Eye (tissue), 1 donor: ENCODE results near the gene RMDN2.
"Not testable (repeated sequence)": the region's sequence is repeated elsewhere in the genome, so short reads cannot be mapped to it uniquely, and the experiment has no call there.

ENCODE experiments used
- DNase-seq: peaks from one replicate; pipeline ENCODE4 v3.0.0-alpha.2; 2015

RMDN2 gene

DNA sequence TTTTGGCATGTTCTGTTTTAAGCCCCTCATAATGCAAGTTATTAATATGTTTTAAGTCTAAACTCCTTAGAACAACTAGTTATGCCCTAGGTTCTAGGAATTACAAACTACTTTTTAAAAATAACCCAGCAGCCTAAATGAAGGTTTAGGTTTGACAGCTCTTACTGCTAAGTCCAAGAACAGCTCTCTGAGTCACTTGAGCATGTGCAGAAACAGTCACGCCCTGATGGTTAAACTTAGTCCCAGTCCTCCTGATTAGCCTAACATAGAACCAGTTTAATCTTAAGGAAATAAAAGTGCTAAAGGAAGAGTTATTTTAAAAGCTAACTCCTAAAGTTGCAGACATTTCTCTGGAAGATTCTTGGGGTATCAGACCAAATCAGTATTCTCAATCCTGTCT is 72.5 kb downstream of the RMDN2 start:
- DNase-seq, result no peak

- DNase-seq, result no peak
These were observed 75.6 kb downstream of the RMDN2 start for GRCh38 chr2:38000485-38001222.

DNA sequence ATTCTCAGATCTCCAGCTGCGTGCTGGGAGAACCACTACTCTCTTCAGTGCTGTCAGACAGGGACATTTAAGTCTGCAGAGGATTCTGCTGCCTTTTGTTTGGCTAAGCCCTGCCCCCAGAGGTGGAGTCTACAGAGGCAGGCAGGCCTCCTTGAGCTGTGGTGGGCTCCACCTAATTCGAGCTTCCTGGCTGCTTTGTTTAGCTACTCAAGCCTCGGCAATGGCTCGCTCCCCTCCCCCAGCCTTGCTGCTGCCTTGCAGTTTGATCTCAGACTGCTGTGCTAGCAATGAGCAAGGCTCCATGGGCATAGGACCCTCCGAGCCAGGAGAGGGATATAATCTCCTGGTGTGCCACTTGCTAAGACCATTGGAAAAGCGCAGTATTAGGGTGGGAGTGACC is 85.1 kb downstream of the RMDN2 start:
- DNase-seq, result not testable (repeated sequence)

- no peak for DNase-seq
These were observed 85.9 kb downstream of the RMDN2 start for GRCh38 chr2:38010995-38011394.

DNA sequence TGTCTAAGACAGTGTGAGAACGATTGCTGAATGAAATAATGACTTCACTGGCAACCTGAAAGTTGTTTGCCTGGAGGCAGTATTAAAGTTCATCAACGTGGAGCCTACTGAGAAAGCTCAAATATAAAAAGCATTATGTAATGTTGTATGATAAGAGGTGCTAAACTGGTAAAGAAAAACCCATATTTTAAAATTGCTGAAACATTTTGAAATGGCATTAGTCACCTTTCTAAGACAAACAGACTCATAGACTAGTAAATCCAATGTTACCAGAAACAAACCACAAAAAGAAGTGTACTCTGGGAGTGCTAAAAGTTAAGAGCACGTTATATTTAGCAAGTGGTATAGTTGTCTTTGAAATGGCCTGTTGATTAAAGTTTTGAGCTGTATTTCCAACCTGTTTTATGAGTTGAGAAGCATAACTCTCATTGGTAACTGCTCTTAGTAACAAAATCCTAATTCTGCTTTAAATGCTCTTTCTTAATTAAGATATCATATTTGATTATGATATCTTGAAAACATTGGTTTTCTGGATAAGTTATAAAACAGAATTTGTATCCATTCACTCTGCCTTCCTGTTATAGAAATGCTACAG is 88.2 kb downstream of the RMDN2 start:
- DNase-seq, result no peak

DNA sequence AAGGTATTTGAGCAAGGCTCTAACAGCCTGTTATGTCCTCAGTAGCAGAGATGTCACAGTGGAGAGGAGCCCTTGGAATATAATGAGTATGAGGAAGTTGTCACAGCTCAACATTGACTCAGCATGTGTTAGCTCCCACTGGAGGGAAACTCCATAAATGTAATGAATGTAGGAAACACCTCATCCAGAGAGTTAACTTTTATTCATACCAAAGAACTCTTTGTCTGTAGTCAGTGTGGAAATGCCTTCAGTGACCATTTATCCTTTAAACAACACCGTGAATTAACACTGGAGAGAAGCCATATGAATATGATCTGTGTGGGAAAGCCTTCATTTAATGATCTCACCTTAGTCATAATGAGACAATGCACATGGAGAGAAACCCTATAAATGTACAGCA is 91.1 kb downstream of the RMDN2 start:
- DNase-seq, result no peak

DNA sequence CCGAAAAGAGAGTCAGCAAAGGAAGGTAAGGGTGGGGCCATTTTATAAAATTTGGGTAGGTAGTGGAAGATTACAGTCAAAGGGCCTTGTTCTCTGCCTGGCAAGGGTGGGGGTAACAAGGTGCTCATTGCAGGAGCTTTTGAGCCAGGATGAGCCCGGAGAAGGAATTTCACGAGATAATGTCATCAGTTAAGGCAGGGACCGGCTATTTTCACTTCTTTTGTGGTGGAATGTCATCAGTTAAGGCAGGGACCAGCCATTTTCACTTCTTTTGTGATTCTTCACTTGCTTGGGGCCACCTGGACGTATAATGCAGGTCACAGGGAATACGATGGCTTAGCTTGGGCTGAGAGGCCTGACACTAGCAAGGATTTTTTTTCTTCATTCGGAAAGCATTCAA is 92.7 kb downstream of the RMDN2 start:
- no peak for DNase-seq

- DNase-seq, result not testable (repeated sequence)
These were observed 95.4 kb downstream of the RMDN2 start for GRCh38 chr2:38020359-38021069.

GRCh38 chr2:38021589-38021988 is 96.5 kb downstream of the RMDN2 start:
- no peak for DNase-seq

DNA sequence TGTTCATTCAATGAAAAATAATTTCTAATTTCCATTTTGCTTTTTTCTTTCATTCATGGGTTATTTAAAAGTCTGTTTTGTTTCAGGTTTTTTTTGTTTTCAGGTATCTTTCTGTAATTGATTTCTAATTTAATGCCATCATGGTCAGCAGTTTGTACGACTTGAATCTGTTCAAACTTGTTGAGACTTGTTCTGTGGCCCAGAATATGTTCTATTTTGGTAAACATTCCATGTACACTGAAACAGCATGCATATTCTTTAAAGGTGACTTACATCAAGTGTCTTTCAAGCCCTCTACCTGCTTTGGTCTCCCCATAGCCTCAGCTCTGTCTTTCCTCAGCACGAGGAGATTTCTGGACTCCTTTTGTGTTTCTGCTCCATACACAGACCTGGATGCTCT is 101.8 kb downstream of the RMDN2 start:
- no peak for DNase-seq

- DNase-seq, result no peak
These were observed 103.7 kb downstream of the RMDN2 start for GRCh38 chr2:38028829-38029228.

DNA sequence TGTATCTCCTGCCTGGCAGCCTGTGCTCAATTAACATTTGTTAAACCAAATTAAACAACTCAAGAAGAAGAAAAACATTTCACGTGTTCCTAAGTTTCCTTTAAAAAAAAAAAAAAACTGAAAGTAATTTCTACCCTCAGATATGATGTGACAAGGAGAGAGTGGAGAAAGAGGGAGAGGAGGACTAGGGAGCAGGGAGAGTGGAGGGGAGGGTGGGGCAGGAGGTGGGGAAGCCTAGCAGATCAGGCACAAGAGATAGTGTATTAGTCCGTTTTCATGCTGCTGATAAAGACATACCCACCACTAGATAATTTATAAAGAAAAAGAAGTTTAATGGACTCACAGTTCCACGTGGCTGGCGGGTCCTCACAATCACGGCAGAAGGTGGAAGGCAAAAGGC is 104.4 kb downstream of the RMDN2 start:
- no peak for DNase-seq

GRCh38 chr2:38030635-38031355 is 105.7 kb downstream of the RMDN2 start:
- peak; percentile 51 for DNase-seq

DNA sequence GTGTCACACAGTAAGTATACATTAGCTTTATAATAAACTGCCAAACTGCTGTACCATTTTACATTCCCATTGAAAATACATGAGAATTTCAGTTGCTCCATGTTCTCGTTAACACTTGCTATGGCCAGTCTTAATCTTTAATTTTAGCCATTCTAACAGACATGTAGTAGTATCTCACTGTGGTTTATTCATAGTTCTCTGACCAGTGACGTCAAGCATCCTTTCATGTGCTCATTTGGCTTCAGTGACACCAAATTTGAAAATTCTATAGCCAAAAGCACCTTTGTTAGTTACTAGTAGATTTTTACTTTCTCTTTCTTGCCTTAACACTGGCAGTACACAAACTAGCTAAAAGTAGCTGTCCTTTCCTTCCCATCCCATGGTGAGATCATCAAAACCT is 107.9 kb downstream of the RMDN2 start:
- no peak for DNase-seq

GRCh38 chr2:38033646-38034045 is 108.6 kb downstream of the RMDN2 start:
- DNase-seq, result no peak

- DNase-seq, result no peak
These were observed 110.9 kb downstream of the RMDN2 start for GRCh38 chr2:38035968-38036367.

- peak; percentile 6 for DNase-seq
These were observed 112.2 kb downstream of the RMDN2 start for GRCh38 chr2:38037325-38037724.

DNA sequence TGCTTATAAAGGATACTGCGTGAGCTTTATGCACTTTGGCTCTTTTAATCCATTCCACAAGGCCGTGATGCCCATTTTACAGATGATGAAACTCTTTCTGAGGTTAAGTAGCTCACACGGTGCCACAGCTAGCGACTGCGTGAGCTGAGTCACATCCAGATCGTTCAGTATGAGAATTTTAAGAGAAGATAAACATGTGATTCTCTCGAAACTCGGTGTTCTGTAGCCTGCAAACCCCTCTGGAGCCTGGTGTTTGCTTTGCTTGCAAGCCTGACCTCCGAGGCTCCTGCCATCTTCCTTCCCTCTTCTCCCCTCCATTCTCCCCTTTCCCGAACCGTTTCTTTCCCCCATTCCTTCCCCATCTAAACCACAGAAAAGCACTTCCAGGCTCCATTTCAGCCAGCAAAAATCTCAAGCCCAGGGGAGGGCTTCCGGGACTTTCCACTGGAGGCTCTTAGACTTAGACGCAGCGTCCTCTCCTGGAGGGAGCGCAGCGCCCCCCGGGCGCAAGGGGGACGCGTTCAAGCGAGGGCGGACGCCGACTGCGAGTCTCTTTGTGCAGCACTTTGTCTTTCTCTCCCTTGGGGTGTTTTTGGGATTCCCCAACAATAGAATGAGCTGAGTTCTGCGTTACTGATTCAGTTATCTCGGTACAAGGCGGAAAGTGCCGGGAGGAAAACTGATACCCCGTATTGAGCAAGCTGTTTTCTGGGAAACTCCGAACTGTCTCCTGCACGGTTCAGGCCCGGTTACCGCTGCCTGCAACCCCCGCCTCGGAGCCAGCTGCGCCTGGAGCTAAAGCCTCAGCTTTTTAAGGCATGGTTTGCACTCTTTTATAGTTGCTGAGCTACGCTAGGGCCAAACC is 112.9 kb downstream of the RMDN2 start:
- DNase-seq, result peak; percentile 81

DNA sequence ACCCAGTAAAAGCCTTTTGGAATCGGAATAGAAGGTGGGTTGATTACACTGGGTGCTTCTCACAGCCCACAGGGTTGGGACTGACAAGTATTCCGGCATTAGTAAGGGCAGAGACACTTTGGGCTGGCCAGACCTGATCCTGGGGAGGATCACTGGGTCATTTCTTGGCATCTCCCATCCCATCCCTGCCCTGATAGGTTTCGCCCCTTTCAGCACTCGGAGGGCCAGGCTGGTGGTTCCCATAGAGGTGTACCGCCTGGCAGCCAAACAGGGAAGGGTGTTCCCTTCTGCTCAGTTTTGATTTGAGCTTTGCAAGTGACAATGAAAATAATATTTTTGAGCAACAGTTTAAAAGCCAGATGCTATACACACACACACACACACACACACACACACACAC is 113.6 kb downstream of the RMDN2 start:
- no peak for DNase-seq

GRCh38 chr2:38039121-38039910 is 114.2 kb downstream of the RMDN2 start:
- no peak for DNase-seq

GRCh38 chr2:38045811-38046210 is 120.7 kb downstream of the RMDN2 start:
- DNase-seq, result no peak

- no peak for DNase-seq
These were observed 131.1 kb downstream of the RMDN2 start for GRCh38 chr2:38056216-38056615.
